Activated naive CD8-positive, alpha-beta T cell (primary cell): ENCODE measurements around the gene CA5B.
"Not testable (repeated sequence)": the region's sequence is repeated elsewhere in the genome, so short reads cannot be mapped to it uniquely, and the experiment has no call there.

Source experiments
- H3K27ac Mint-ChIP-seq: one replicate; pipeline ENCODE4 v1.8.0; 2021; ENCODE audit warnings: mixed read lengths
- H3K27me3 Mint-ChIP-seq: one replicate; pipeline ENCODE4 v1.8.0; 2021; ENCODE audit warnings: mixed read lengths
- H3K36me3 Mint-ChIP-seq: one replicate; pipeline ENCODE4 v1.8.0; 2021; ENCODE audit warnings: mixed read lengths
- H3K4me1 Mint-ChIP-seq: one replicate; pipeline ENCODE4 v1.8.0; 2021; ENCODE audit warnings: low read depth, mixed read lengths
- H3K4me3 Mint-ChIP-seq: one replicate; pipeline ENCODE4 v1.8.0; 2021; ENCODE audit warnings: mild to moderate bottlenecking, mixed read lengths
- H3K9me3 Mint-ChIP-seq: one replicate; pipeline ENCODE4 v1.8.0; 2021; ENCODE audit warnings: low read depth, mixed read lengths

Gene CA5B, protein sequence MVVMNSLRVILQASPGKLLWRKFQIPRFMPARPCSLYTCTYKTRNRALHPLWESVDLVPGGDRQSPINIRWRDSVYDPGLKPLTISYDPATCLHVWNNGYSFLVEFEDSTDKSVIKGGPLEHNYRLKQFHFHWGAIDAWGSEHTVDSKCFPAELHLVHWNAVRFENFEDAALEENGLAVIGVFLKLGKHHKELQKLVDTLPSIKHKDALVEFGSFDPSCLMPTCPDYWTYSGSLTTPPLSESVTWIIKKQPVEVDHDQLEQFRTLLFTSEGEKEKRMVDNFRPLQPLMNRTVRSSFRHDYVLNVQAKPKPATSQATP

DNA sequence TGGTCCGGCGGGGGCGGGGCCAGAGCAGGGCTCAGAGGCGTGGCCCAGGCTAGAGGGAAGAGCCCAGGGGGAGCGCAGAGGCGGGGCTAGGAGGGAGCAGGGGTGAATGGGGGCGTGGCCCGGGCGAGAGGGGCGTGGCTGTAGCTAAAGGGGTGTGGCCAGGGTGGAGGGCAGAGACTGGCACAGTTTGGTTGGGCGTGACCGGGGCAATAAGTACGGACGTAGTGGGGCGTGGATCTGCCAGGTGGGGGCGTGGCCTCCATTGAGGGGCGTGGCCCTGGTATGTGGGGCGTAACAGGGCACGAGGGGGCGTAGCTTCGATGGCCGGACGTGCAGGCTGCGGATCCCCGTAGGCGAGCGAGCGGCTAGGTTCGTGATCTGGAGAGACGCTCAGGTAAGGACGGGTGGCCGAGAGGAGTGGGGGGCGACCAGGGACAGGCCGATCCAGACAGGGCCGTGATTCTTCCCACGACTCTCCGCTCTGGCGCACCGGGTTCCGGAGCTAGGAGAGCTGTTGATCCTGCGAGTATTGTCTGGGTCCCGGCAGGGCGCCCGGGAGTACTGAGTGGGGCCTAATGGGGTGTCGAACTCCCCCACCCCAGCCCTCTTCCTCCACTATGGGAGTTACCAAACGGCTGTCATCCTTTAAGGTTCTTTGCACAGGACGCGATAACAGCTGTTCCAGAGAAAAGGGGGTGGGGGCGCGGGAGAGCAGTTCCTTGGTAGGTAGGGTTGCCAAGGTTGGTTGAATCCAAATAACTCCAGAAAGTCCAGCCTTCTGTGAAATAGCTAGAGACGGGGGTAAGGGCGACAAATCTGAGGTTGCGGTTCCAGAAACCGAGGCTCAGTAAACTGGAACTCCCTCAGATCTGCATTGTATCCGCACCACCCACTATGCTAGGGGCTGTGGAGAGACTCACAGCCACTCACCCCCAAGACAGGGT, at the start of gene CA5B:
Gene CA5B, plus strand, starts transcription at position 312 of the 944 bp plus-strand sequence. CDS start 11,754 bp downstream, outside the sequence.
- peak within 1 kb of the TSS; percentile 84 for H3K4me3 Mint-ChIP-seq
- H3K36me3 Mint-ChIP-seq: no peaks in the 10 kb centered on the region
- no peaks in the 10 kb centered on the region for H3K9me3 Mint-ChIP-seq
- H3K27me3 Mint-ChIP-seq: no peaks in the 10 kb centered on the region
- H3K4me1 Mint-ChIP-seq: peaks cover 48% of the 10 kb centered on the region
- peak within 1 kb of the TSS; percentile 61 for H3K27ac Mint-ChIP-seq

DNA sequence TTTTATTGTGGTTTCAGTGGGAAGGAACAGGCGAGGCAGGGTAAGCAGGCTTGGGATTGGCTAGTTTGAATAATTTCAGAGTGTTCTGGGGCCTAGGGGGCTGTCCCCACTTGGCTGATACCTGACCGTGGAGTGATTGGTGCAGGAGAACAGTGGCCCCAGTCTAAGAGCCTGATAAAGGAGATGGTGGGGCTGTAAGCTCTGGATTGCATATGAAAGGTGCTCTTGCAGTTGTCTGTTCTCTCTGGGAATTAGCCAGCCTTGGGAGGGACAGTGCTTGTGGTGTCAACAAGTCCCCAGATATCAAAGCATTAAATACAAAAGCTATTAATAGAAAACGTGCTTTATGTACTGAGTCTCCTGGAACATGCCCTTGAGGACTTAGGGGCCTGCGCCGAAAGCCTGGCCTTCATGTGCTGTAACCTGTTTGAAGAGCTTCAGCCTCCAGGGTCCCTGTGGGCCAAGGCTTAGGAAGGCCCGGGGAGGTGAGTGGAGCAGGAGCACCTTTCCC, 43.1 kb upstream of the CA5B start:
- no peak overlapping the region for H3K4me3 Mint-ChIP-seq
- no peaks in the 10 kb centered on the region for H3K4me1 Mint-ChIP-seq

DNA sequence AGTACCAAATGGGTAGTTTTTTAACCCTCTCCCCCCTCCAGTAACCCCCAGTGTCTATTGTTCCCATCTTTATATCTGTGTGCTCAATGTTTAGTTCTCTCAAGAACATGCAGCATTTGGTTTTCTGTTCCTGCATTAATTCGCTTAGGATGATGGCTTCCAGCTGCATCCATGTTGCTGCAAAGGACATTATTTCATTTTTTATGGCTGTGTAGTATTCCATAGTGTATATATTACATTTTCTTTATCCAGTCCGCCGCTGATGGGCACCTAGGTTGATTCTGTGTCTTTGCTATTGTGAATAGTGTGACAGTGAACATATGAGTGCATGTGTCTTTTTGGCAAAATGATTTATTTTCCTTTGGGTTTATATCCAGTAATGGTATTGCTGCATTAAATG, 41.6 kb upstream of the CA5B start:
- Mint-ChIP-seq H3K9me3 (no peaks in the 10 kb centered on the region), H3K4me3 (no peak overlapping the region), H3K27ac (no peak overlapping the region), H3K4me1 (no peaks in the 10 kb centered on the region), H3K27me3 (no peaks in the 10 kb centered on the region), H3K36me3 (peaks cover 4% of the 10 kb centered on the region)

More for the DNA sequence above, 43.1 kb upstream of the CA5B start:
- H3K9me3 Mint-ChIP-seq: no peaks in the 10 kb centered on the region
- peaks cover 4% of the 10 kb centered on the region for H3K36me3 Mint-ChIP-seq
- H3K27me3 Mint-ChIP-seq: no peaks in the 10 kb centered on the region
- H3K27ac Mint-ChIP-seq: no peak overlapping the region

DNA sequence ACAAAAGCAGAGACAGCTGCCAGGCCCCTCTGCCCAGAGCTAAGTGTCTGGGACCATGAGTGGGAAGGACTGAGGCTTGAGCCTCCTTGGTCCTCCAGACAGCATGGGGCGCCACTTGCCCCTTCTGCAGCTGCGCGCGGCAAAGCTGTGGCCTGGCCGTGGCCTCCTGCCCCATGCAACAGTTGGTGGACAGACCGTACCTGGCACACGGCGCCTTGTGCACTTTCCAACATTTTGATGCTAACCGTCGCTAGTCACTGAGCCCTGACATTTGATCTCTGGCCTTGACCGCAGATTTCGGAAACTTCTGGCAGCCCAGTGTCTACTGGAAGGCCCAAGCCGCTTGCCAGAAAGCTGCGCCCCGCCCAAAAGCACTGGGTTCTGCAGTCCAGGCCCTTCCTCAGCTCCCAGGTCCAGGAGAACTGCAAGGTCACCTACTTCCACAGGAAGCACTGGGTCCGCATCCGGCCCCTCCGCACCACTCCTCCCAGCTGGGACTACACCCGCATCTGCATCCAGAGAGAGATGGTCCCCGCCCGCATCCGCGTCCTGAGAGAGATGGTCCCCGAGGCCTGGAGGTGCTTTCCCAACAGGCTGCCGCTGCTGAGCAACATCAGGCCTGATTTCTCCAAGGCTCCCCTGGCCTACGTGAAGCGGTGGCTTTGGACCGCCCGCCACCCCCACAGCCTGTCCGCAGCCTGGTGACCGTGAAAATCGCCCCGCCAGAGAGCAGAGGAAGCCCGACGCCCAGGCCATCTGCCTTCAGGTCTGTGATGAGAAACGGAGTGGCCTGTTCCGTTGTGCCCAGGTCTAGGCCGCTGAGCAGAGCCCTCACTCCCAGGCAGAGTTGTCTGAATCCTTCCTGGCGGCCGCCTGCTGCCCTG, 35.3 kb upstream of the CA5B start:
- Mint-ChIP-seq H3K9me3 (no peaks in the 10 kb centered on the region), H3K27ac (no peak overlapping the region), H3K4me3 (no peak overlapping the region), H3K27me3 (no peaks in the 10 kb centered on the region), H3K36me3 (no peaks in the 10 kb centered on the region), H3K4me1 (no peaks in the 10 kb centered on the region)

DNA sequence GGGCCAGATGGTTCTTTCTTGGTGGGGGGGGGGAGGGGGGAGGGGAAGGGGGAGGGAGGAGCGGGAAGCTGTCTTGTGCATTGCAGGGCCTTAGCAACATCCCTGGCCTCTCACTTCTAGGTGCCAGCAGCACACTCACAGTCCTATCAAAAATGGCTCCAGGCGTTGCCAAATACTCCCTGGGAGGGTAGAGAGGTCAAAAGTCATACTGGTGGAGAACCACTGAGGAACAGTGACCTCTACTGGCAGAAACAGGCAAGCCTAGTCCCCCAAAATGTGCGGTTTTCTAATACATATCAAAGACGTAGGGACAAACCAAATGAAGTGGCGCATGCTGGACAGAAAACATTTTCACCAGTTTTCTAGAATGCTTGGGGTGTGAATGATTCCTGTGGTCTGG, 34.3 kb upstream of the CA5B start:
- H3K27me3 Mint-ChIP-seq, H3K36me3 Mint-ChIP-seq, H3K27ac Mint-ChIP-seq, H3K4me3 Mint-ChIP-seq, H3K4me1 Mint-ChIP-seq, H3K9me3 Mint-ChIP-seq: not testable (repeated sequence)

DNA sequence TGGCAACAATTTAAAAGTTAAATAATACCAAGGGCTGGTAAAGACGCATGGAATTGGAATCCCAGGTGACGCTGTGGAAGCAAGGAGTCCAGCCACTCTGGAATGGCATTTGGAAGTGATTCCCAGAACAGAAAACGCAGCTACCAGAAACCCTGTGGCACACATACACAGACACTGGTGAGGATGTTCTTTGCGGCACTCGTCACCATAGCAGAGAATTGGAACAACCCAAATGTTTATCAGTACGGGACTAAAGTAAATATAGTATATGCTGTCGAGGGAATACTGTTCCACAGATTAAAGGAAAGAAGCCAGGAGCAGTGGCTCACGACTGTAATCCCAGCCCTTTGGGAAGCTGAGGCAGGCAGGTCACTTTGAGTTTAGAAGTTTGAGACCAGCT, 33.8 kb upstream of the CA5B start:
- H3K4me3 Mint-ChIP-seq, H3K36me3 Mint-ChIP-seq, H3K9me3 Mint-ChIP-seq, H3K4me1 Mint-ChIP-seq, H3K27me3 Mint-ChIP-seq, H3K27ac Mint-ChIP-seq: not testable (repeated sequence)

DNA sequence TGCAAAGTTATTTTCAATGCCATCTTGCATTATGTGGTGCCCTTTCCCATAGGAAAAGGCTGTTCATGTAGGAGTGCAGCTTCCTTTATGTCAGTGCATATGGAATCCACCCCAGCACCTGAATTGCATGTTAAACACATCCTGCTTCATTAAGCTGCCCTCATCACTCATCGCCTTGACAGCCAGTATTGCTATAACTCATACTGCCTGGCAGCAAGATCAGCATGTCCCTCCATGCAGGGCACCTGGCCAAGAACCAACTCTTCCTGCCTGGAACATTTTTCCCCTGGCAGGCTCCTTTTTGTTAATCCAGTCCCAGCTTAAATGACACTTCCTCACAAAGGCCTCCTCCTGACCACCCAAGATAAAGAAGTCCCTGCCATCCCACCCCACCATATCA, 23.5 kb upstream of the CA5B start:
- Mint-ChIP-seq H3K9me3 (no peaks in the 10 kb centered on the region), H3K4me3 (no peak overlapping the region), H3K27ac (no peak overlapping the region), H3K4me1 (no peaks in the 10 kb centered on the region), H3K36me3 (no peaks in the 10 kb centered on the region), H3K27me3 (no peaks in the 10 kb centered on the region)

DNA sequence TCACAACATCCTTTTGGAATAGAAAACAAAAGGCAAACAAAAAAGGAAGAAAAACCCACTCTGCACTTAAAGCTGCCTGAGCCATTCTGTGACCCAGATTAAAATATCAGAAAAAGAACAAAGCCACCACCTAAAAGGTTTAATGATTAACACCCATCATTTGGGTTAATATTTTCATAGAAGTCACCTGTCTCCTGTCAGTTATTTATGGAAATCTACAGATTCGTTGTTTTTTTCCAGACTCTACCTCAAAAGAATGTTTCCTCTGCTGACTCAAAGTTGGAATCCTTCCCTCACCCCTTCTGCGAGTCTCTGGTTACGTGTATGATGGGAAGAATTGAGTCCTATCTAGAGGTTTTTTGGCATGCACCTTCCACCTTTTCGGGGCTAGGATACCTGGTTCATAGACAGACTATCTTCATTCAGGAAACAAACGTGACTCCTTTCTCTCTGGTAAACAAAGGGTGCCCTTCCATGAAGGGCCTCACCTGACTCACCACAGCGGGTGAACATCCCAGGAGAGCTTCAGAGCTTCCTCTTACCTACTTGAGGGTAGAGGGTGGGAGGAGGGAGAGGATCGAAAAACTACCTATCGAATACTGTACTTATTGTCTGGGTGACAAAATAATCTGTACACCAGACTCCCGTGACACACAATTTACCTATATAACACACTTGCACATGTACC, 19.6 kb upstream of the CA5B start:
- Mint-ChIP-seq H3K27me3 (no peaks in the 10 kb centered on the region), H3K4me3 (no peak overlapping the region), H3K4me1 (no peaks in the 10 kb centered on the region), H3K9me3 (no peaks in the 10 kb centered on the region), H3K27ac (no peak overlapping the region), H3K36me3 (peaks cover 2% of the 10 kb centered on the region)

DNA sequence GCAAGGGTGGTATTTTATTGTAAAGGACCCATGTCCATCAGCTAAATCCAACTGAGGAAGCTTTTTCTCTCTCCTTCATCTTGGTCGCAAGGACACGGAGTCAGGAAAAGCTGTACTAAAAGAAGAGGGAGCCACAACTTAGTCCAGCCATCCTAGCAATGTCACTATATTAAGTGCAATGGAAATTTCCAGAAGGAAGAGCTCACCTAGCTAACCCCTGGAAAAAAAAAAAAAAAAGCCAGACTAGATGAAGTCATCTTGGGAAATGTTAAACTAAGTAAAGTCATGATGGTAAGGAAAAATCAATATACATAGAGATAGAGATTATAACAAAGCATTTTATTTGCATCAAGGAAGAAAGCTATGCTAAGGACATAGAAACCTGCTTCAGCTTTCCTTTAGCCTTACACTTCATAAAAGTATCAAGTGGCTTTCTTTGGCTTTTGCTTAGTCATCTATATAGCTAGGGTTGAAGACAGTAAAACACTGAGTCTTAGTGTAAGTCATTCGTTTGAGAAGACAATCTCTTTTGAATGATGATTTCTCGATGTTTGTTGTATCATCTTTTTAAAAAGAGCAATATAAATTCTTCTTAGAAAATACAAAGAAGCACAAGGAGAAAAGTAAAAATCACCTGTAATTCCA, 18.6 kb upstream of the CA5B start:
- H3K27ac Mint-ChIP-seq: no peak overlapping the region
- peaks cover 4% of the 10 kb centered on the region for H3K4me1 Mint-ChIP-seq
- H3K9me3 Mint-ChIP-seq: no peaks in the 10 kb centered on the region
- no peak overlapping the region for H3K4me3 Mint-ChIP-seq
- no peaks in the 10 kb centered on the region for H3K27me3 Mint-ChIP-seq
- peaks cover 2% of the 10 kb centered on the region for H3K36me3 Mint-ChIP-seq

DNA sequence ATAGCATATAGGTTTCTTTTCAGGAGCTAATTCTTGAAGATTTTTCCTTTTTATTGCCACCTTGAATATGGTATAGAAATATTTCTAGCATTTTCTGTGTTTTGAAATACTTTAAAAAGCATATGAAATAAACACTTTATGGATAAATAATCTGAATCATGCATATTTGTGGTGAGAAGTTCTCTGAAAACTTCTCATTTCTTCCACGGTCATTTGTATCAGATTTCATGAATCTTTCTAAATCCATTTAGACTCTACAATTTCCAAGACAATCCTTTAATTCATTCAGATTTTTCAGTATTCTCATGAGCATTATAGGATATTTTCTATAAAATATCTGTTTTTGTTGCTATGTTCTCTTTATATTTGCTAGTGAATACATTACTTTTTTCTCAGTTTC, 16.2 kb upstream of the CA5B start:
- Mint-ChIP-seq H3K27me3 (no peaks in the 10 kb centered on the region), H3K27ac (no peak overlapping the region), H3K4me3 (no peak overlapping the region), H3K36me3 (peaks cover 2% of the 10 kb centered on the region), H3K4me1 (peaks cover 4% of the 10 kb centered on the region), H3K9me3 (no peaks in the 10 kb centered on the region)

DNA sequence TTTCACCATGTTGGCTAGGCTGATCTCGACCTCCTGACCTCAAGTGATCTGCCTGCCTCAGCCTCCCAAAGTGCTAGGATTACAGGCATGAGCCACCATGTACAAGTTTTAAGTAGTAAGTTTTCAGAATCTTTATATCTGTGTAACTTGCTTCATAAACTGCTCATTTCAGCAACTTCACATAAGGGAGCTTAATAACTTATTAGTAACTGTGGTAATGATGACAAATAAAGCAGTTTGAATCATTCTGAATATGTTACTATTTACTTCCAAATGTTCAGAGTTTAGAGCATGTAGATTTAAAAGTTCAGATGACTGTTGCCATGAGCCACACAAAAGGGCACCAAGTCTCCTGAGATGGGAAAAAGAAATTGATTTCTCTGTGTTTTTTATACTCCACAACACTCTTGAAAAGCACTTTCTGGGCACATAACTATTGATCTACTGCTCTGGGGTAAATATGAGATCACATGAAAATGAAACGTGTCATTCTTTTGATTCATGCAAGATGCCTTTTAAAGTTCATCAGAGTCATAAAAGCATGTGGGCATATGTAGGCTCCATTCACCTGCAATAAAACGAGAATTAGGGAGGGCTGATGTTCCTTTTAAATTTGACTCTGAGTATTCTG, 14.1 kb upstream of the CA5B start:
- Mint-ChIP-seq H3K27ac (no peak overlapping the region), H3K4me1 (peaks cover 4% of the 10 kb centered on the region), H3K4me3 (no peak overlapping the region), H3K27me3 (no peaks in the 10 kb centered on the region), H3K36me3 (peaks cover 2% of the 10 kb centered on the region), H3K9me3 (no peaks in the 10 kb centered on the region)

DNA sequence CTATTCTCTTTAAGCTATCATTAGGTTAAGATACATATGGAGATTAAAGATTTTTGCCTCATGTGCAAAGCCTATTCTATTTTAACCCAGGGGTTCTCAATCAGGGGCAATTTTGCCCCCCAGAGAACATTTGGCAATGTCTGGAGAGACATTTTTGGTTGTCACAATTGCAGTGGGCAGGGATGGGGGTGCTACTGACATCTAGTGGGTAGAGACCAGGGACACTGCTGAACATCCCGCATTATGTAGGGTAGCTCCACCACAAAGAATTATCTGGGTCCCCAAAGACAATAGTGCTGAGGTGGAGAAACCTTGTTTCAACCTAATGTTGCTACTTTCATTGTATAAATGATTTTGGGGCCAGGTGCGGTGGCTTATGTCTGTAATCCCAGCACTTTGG, 13.2 kb upstream of the CA5B start:
- Mint-ChIP-seq H3K27ac (no peak overlapping the region), H3K36me3 (peaks cover 2% of the 10 kb centered on the region), H3K4me1 (peaks cover 4% of the 10 kb centered on the region), H3K4me3 (no peak overlapping the region), H3K9me3 (no peaks in the 10 kb centered on the region), H3K27me3 (no peaks in the 10 kb centered on the region)

DNA sequence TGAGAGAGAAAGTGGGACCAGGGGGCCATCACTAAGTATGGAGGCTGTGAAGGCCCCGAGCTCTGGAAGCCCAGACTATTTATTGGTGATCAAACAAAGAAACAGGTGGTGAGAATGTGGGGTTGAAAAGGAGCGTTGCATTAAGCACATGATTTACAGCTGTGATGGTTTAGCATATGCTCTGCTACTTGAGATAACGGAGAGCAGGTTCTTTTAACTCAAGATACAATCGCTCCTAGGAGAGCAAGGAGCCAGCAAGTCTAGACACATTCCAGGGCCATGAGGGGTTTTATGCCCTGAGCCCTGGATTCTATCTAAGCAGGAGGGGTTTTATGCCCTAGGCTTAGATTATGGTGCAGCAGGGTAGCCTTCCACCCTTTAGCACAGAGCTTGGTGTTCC, 6.7 kb upstream of the CA5B start:
- H3K4me3 Mint-ChIP-seq, H3K27ac Mint-ChIP-seq, H3K4me1 Mint-ChIP-seq, H3K9me3 Mint-ChIP-seq, H3K27me3 Mint-ChIP-seq, H3K36me3 Mint-ChIP-seq: not testable (repeated sequence)
